ENCODE measurements around the gene PDS5B.

PDS5B gene

DNA sequence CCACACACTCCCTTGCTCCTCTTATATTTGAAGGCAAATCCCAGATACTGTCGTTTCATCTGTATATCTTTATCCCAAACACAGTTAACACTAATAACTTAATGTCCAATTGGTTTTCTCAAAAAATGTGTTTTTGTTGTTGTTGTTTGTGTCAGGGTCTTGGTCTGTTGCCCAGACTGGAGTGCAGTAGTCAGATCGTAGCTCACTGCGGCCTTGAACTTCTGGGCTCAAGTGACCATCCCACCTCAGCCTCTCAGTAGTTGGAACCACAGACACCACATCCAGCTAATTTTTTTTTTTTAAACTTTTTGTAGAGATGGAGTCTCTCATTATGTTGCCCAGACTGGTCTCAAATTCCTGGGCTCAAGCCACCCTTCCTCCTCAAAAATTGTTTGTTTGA lies 137.7 kb downstream of the PDS5B start:
- TF ChIP-seq GATA2 (IDR thresholded peaks at IDR 0.05; ENCODE audit: low read depth, low read length) (no peak), GATA3 (IDR thresholded peaks at IDR 0.05; ENCODE audit: low read depth, low read length) (no peak)

DNA sequence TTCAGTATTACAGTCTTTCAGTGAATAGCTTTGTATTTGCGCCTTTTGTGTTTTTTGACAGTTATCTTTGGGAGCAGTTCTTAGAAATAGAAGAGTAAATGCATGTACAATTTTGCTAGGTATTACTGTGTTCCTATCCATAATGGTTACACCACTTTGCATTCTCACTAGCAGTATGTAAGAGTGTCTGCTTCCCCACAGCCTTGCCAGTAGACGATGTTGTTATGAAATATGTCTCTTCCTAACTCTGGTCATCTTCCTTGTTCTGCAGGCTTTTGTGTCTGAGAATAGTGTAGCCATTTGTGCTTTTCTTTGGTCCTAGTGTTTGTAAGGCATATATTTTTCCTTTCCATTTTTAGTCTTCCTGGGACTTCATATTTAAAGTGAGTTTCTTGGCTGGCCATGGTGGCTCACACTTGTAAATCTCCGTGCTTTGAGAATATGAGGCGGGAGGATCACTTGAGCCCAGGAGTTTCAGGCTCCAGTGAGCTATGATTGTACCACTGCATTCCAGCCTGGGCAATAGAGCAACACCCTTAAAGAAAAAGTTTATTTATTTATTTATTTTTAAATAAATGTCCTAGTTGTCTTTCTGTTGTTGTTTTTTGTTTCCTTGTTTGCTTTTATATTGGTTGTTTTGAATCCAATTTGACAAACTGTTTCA lies 140.3 kb downstream of the PDS5B start:
- TF ChIP-seq GATA3 (IDR thresholded peaks at IDR 0.05; ENCODE audit: low read depth, low read length) (no peak), GATA2 (IDR thresholded peaks at IDR 0.05; ENCODE audit: low read depth, low read length) (no peak)

DNA sequence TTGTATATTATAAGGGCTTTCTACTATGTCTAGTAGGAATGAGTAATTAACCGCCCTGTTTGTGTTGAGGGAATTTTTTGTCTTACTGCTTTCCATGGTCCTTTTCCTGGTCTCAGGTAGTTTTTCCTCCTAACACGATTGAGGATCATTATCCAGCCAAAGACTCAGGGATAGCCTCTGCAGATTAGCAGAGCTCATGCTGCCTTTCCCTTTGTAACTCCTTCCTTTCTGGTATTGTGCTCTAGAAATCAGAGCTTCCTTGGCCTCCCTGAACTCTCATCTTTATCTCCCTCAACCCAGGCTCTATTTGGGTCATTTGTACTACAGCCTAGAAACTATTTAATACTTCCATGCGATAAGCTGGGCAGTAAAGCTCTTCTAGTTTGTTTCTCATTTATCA lies 142.1 kb downstream of the PDS5B start:
- TF ChIP-seq GATA3 (IDR thresholded peaks at IDR 0.05; ENCODE audit: low read depth, low read length) (no peak), GATA2 (IDR thresholded peaks at IDR 0.05; ENCODE audit: low read depth, low read length) (no peak)

DNA sequence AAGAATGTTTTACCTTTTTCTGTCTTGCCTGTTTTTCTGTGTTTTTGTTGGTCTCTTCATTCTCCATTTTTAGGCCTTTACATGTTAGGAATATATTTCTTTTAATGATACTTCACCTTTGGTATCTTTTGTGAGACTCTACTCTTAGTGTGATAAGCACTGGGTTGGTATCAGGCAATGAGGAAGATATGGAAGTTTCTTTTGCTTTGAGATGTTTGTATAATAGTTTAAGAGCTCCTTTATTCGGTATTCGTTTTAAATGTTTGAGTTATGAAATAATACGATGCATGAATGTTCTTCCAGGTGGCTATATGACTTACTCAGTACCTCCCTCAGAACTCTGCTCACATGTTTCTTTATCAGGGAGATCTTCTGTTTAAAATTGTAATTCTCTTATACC lies 144.8 kb downstream of the PDS5B start:
- TF ChIP-seq GATA2 (IDR thresholded peaks at IDR 0.05; ENCODE audit: low read depth, low read length): no peak
- no peak for TF ChIP-seq GATA3 (IDR thresholded peaks at IDR 0.05; ENCODE audit: low read depth, low read length)

DNA sequence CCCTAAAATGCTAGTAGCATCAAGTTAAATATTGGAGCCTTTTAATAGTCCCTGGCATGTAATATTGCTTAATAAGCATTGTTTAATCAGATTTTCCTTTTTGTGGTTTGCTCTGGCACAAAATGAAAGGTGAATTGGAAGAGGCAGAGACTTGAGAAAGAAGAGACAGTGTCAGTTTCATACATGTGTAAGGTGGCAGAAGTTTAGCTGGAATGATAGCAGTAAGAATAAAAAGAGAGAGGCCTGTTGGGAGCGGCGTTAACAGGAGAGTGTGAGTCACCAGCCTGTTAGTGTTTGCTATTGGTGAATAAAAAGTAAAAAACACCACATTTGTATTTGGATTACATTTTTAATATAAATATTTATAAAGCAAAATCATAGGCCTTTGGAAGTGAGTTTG lies 145.3 kb downstream of the PDS5B start:
- no peak for TF ChIP-seq GATA2 (IDR thresholded peaks at IDR 0.05; ENCODE audit: low read depth, low read length)
- no peak for TF ChIP-seq GATA3 (IDR thresholded peaks at IDR 0.05; ENCODE audit: low read depth, low read length)

DNA sequence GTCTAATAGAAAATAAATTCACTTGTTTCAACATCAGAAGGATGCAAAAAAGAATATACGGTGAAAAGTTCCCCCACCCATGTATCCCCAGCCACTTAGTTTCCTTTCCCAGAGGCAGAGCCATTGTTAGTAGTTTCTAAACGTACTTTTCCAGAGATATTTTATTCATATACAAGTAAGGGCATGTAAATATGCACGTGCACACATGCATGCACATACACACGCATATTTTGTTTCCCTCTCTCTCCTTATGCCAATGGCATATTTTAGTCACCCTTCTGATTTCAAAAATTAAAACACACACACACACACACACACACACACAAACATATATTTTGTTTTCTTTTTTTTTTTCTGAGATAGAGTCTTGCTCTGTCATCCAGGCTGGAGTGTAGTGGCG lies 147.4 kb downstream of the PDS5B start:
- TF ChIP-seq GATA3 (IDR thresholded peaks at IDR 0.05; ENCODE audit: low read depth, low read length): no peak
- TF ChIP-seq GATA2 (IDR thresholded peaks at IDR 0.05; ENCODE audit: low read depth, low read length): no peak

DNA sequence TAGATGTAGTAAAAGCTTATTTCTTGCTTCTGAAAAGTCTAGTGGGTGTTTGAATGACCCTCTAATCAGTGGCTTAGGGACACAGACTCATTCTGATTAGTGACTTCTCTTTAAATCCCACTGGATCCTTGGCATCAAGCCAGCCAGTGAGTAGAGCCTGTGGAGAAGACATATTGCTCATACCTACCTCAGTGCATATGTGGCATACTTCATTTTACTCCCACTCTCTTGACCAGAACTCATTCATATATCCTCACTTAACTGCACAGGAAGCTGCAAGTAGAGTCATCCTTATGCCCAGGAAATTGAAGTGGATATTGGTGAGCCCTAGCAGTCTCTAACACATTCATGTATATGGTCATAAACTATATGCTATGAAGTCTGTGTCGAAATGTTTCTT lies 148.3 kb downstream of the PDS5B start:
- no peak for TF ChIP-seq GATA3 (IDR thresholded peaks at IDR 0.05; ENCODE audit: low read depth, low read length)
- no peak for TF ChIP-seq GATA2 (IDR thresholded peaks at IDR 0.05; ENCODE audit: low read depth, low read length)

DNA sequence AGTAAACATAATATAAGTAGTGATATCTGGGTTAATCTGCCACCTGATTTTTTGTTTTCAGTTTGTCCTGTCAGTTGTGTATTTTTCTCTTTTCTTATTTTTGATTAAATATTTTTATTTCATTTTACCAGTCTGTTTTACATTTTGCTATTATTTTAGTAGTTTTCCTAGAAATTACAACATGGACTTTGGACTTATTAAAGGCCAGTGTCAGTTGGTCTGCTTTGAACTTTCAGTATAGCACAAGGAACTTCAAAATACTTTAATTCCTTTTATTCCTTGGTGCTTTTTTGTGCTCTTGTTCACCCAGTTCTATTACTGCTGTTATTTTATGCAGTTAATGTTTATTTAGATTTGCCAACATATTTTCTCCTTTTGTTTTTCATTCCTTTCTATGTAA lies 149.6 kb downstream of the PDS5B start:
- TF ChIP-seq GATA2 (IDR thresholded peaks at IDR 0.05; ENCODE audit: low read depth, low read length) (no peak), GATA3 (IDR thresholded peaks at IDR 0.05; ENCODE audit: low read depth, low read length) (no peak)

DNA sequence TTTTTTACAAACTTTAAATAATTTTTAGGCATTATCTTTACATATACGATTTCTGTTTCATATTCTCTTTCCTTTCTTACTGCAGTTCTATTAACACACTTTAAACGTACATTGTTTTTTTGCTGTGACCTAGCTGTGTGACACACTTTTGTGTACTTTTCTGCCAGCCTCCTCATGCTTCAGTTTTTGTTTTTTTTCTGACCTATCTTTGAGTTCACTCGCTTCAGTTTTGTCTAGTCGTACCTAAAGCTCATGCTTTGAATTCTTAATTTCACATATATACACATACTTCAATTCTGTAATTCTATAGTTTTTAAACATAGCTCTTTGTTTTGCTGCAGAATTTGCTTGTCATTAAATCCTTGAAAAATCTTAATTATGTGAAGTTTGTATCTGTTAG lies 150.4 kb downstream of the PDS5B start:
- TF ChIP-seq GATA3 (IDR thresholded peaks at IDR 0.05; ENCODE audit: low read depth, low read length): no peak
- TF ChIP-seq GATA2 (IDR thresholded peaks at IDR 0.05; ENCODE audit: low read depth, low read length): no peak

DNA sequence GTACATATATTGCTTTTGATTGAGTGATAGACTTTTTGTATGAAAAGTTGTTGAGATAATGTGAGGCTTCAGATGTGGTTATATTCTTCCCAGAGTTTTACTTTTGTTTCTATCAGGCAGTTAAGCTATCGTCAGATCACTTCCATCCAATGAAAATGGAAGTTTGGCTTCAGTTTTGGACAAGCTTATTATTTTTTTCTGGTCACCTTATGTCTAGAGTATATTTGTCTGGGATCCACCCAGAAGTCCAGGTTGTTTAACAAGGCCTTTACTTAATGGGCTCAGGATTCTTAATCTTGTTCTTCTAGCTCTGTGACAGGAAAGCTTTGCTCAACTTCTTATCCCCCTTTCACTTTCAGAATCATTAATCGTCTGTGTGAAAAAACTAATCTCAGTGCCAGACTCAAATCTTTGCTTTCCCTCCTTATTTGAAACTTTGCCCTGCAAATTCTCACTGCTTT lies 150.9 kb downstream of the PDS5B start:
- no peak for TF ChIP-seq GATA2 (IDR thresholded peaks at IDR 0.05; ENCODE audit: low read depth, low read length)
- no peak for TF ChIP-seq GATA3 (IDR thresholded peaks at IDR 0.05; ENCODE audit: low read depth, low read length)

DNA sequence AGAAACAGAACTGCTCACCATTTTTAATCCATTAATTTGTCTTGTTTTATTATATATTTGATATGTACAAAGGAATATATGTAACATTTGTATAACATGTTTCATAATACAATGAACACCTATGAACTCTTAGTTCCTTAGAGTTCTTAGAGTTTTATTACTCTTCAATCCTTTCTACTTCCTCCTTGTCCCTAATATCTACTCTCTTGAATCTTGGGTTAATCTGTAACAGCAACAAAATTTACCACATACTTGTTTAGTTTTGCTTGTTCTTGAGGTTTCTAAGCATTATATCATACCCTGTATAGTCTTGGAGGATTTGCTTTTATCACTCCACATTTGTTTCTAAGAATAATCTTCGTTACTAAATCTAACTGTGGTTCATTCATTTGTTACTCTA lies 151.4 kb downstream of the PDS5B start:
- TF ChIP-seq GATA2 (IDR thresholded peaks at IDR 0.05; ENCODE audit: low read depth, low read length): no peak
- TF ChIP-seq GATA3 (IDR thresholded peaks at IDR 0.05; ENCODE audit: low read depth, low read length): no peak

DNA sequence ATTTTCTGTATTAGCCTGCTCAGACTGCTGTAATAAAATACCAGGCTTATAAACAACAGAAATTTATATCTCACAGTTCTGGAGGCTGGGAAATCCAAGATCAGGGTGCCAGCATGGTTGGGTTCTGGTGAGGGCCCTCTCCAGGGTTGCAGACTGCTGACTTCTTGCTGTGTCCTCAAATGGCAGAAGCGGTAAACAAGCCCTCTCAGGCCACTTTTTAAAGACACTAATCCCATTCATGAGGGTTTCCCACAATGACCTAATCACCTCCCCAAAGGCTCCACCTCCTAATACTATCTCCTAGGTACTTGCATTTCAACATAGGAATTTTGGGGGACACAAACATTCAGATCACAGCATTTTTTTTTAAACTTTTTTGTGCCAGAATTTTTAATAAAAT lies 159.3 kb downstream of the PDS5B start:
- no peak for TF ChIP-seq GATA2 (IDR thresholded peaks at IDR 0.05; ENCODE audit: low read depth, low read length)
- no peak for TF ChIP-seq GATA3 (IDR thresholded peaks at IDR 0.05; ENCODE audit: low read depth, low read length)

DNA sequence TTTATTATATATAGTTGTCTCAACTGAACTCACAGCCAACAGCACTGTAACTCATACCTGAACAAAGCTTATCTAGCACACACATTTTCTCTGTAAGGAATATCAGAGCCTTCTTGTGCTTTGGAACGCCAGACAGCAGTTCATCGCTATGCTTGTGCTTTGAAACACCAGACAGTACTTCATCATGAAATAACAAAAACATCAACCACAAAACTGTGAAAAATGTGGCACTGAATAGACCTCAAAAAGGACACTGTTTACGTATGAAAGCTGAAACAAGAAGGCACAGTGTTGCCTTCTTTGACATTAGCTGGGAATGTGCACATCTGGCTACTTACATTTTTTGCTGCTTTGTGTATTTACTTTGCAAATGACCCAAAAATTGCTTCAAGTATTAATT lies 160.2 kb downstream of the PDS5B start:
- TF ChIP-seq GATA2 (IDR thresholded peaks at IDR 0.05; ENCODE audit: low read depth, low read length): no peak

DNA sequence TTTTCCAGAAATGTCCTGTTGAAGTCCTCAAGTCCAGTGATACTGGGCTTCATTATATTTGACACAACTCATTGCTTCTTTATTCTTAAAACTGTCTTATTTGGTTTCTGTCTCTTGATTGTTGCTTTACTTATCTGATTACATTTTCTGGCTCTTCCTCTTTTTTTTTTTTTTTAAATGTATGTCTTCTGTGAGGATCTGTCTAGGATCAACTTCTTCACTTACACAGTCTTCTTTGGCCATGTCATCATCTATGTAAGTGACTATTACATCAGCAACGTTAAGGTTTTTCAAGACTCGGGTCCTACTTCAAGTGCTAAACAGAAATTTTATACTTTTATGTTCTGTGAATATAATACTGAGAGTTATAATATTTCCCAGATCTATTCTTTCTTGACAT lies 162.1 kb downstream of the PDS5B start:
- TF ChIP-seq GATA2 (IDR thresholded peaks at IDR 0.05; ENCODE audit: low read depth, low read length) (no peak), GATA3 (IDR thresholded peaks at IDR 0.05; ENCODE audit: low read depth, low read length) (no peak)

DNA sequence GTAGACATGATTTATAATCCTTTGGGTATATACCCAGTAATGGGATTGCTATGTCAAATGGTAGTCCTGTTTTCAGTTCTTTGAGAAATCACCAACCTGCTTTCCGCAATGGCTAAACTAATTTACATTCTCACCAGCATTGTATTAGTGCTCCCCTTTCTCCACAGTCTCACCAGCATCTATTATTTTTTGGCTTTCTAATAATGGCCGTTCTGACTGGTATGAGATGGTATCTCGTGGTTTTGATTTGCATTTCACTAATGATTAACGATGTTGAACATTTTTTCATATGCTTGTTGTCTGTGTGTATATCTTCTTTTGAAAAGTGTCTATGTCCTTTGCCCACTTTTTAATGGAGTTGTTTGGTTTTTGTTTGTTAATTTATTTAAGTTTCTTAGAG lies 165.1 kb downstream of the PDS5B start:
- TF ChIP-seq GATA3 (IDR thresholded peaks at IDR 0.05; ENCODE audit: low read depth, low read length) (no peak), GATA2 (IDR thresholded peaks at IDR 0.05; ENCODE audit: low read depth, low read length) (no peak)

DNA sequence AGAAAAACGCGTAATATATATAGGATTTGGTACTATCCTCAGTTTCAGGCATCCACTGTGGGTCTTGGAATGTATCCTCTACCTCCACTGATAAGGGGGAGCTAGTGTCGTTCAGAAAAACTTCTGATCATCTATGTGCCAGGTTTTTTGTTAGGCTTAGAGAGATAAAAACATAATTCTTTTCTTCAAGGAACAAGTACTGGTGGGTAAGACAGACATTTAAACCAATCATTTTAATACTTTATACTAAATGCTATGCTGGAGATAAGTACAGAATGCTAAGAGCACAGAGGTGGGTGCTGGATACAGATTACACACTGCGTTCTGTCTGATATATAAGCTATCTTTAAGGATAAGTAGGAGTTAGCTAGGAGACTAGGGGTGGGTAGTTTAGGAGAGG lies 166.1 kb downstream of the PDS5B start:
- TF ChIP-seq GATA2 (IDR thresholded peaks at IDR 0.05; ENCODE audit: low read depth, low read length) (no peak), GATA3 (IDR thresholded peaks at IDR 0.05; ENCODE audit: low read depth, low read length) (no peak)
